K562 (cell line): ENCODE data around the gene UBE2B. TPM values are rescaled to one million over a fixed set of nuclear protein-coding genes. Genes with fewer than 3 reads are reported as not detected.

Experiments used
- GATAD2A ChIP-seq: fragments of 450-650 bp; IDR thresholded peaks from 2 replicates; pipeline ENCODE4 v1.6.1; 2017
- KLF16 ChIP-seq: IDR thresholded peaks from 2 replicates; pipeline ENCODE4 v1.6.1; 2016; ENCODE audit warnings: antibody characterized with exemption
- NFRKB ChIP-seq: fragments of 450-650 bp; IDR thresholded peaks from 2 replicates; pipeline ENCODE4 v1.6.1; 2016; ENCODE audit warnings: low read depth
- NR1H2 ChIP-seq: sonication (generic); formaldehyde crosslinking; IDR thresholded peaks from 2 replicates; pipeline ENCODE4 v1.4.0; 2020; ENCODE audit warnings: mild to moderate bottlenecking, missing genetic modification reagents
- NR2F6 ChIP-seq: fragments of 450-650 bp; formaldehyde crosslinking; IDR thresholded peaks from 2 replicates; pipeline ENCODE4 v1.4.0; 2020; ENCODE audit warnings: mild to moderate bottlenecking
- PCBP1 ChIP-seq: fragments of 200-400 bp; formaldehyde crosslinking; IDR thresholded peaks from 2 replicates; pipeline ENCODE4 v1.6.1; 2018; ENCODE audit warnings: mild to moderate bottlenecking, low read depth, low read length; ENCODE audit not compliant: poor library complexity, severe bottlenecking
- RCOR1 ChIP-seq, 2 experiments: IDR thresholded peaks; 2 replicates each; pipeline ENCODE4 v1.6.1; 2012; ENCODE audit warnings: low read depth in 2 of 2, low read length in 2 of 2, borderline replicate concordance in 1 of 2, improper control_type of control experiment in 1 of 2
- STAT5A ChIP-seq: IDR thresholded peaks from 2 replicates; pipeline ENCODE4 v1.6.1; 2012; ENCODE audit warnings: low read length, inconsistent platforms, borderline replicate concordance
- TBP ChIP-seq: optimal IDR thresholded peaks from 2 replicates; pipeline ENCODE3; 2011; ENCODE audit warnings: low read depth, low read length, improper control_type of control experiment
- ZBED1 ChIP-seq: IDR thresholded peaks from 2 replicates; pipeline ENCODE4 v1.6.1; 2014
- ZNF408 ChIP-seq: fragments of 250-450 bp; sonication (Bioruptor Pico); IDR thresholded peaks from 2 replicates; pipeline ENCODE4 v1.4.0; 2020; ENCODE audit warnings: low read depth, mild to moderate bottlenecking, moderate library complexity
- ZNF41 ChIP-seq: fragments of 250-450 bp; sonication (Bioruptor Pico); conservative IDR thresholded peaks from 2 replicates; pipeline ENCODE4 v1.4.0; 2020; ENCODE audit warnings: mild to moderate bottlenecking
- ZNF79 ChIP-seq: fragments of 250-450 bp; sonication (Bioruptor Pico); IDR thresholded peaks from 2 replicates; pipeline ENCODE4 v1.4.0; 2020; ENCODE audit warnings: low read depth, mild to moderate bottlenecking, moderate library complexity
- polyA plus RNA-seq, 8 experiments: library from polyadenylated mRNA; depleted of rRNA in 4 of 8; stranded (reverse) in 5 of 8; unstranded in 3 of 8; fragments of >200 nt; fragmentation: Nextera tagmentation in 2 of 8; fragmentation: Illumina TruSeq in 1 of 8; extraction: Ambion mirVana in 2 of 8; extraction: Trizol in 1 of 8; gene quantifications; 2 replicates each; pipeline versions ENCODE4 v1.2.1 to v1.2.3, GENCODE V29; 2011 to 2014; ENCODE audit warnings: inconsistent platforms in 1 of 8, missing spikeins in 1 of 8
- total RNA-seq, 7 experiments: library from RNA; depleted of rRNA in 6 of 7; stranded (reverse); fragments of >200 nt in 6 of 7; fragmentation: Illumina TruSeq in 2 of 7; extraction: Trizol in 2 of 7; gene quantifications; 2 replicates each; pipeline versions ENCODE4 v1.2.1 to v1.2.3, GENCODE V29; 2011 to 2021; ENCODE audit warnings: low replicate concordance in 1 of 7
- TF ChIP-seq, protein P1 (sequence below), 2 experiments: fragments of 450-650 bp in 1 of 2; sonication (generic) in 1 of 2; formaldehyde crosslinking in 1 of 2; IDR thresholded peaks in 1 of 2; conservative IDR thresholded peaks in 1 of 2; 2 replicates each; pipeline versions ENCODE4 v1.6.1 to v1.8.1; 2016 to 2023; ENCODE audit warnings: mild to moderate bottlenecking in 2 of 2, moderate library complexity in 2 of 2, inconsistent platforms in 1 of 2, missing genetic modification reagents in 1 of 2
- TF ChIP-seq, protein P2 (sequence below): fragments of 450-650 bp; IDR thresholded peaks from 2 replicates; pipeline ENCODE4 v1.6.1; 2016; ENCODE audit warnings: low read depth
- TF ChIP-seq, protein P3 (sequence below), 2 experiments: fragments of 200-800 bp in 1 of 2; sonication (Bioruptor generic) in 1 of 2; sonication (generic) in 1 of 2; formaldehyde crosslinking in 1 of 2; IDR thresholded peaks in 1 of 2; conservative IDR thresholded peaks in 1 of 2; 2 replicates each; pipeline versions ENCODE4 v1.5.0 to v1.6.1; 2016 to 2020; ENCODE audit warnings: missing compliant biosample characterization in 1 of 2, missing genetic modification characterization in 1 of 2, missing genetic modification reagents in 1 of 2

The UBE2B gene
- total and polyA plus RNA-seq, 9 of the 15 experiments (the other 6 are each of a cell fraction or from before 2014, with no cell fraction given): 13.1 to 198 (median 75.5) TPM

DNA sequence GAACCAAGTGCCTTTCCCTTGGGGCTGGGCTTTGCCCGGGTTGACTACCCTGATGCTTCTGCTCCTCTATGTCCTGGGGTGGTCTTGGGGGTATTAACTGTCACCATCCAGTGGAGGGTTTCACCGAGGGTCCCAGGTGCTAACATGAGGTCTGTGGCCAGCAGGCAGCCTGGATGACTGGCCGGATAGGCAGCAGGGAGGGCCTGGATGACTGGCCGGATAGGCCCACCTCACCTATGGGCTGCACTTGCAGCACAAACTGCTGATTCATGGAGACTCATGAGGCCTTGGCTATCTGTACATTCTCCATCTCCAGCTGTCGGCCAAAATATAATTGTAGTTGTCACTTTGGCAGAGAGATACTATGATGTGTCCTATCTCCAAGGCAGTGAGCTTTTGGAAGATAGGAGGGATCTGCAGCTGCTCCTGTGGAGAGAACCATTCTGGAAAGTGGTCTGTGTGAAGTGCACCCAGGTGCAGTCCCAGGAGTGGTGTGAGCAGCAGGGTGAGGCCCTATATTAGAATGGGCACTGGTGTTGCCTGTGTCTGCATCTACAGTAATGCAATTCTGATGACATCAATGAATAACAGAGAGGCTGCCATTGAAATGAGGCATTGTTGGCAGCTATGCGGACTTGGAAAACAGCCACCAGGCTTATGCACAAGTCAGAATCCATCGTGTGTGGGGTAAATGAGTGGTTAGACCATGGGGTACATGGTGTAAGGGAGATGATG lies 66.6 kb downstream of the UBE2B start (continued):
- TF ChIP-seq, protein P1, sequence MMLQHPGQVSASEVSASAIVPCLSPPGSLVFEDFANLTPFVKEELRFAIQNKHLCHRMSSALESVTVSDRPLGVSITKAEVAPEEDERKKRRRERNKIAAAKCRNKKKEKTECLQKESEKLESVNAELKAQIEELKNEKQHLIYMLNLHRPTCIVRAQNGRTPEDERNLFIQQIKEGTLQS (IDR thresholded peaks at IDR 0.05): peak; percentile 49; the same call in 1 of the 2 replicates
- TF ChIP-seq, protein P1 (CRISPR knock-in tag; conservative IDR thresholded peaks at IDR 0.05): 0 out of 2 replicates have a peak, but pooled peaks have one; percentile 47
- TF ChIP-seq, protein P2, sequence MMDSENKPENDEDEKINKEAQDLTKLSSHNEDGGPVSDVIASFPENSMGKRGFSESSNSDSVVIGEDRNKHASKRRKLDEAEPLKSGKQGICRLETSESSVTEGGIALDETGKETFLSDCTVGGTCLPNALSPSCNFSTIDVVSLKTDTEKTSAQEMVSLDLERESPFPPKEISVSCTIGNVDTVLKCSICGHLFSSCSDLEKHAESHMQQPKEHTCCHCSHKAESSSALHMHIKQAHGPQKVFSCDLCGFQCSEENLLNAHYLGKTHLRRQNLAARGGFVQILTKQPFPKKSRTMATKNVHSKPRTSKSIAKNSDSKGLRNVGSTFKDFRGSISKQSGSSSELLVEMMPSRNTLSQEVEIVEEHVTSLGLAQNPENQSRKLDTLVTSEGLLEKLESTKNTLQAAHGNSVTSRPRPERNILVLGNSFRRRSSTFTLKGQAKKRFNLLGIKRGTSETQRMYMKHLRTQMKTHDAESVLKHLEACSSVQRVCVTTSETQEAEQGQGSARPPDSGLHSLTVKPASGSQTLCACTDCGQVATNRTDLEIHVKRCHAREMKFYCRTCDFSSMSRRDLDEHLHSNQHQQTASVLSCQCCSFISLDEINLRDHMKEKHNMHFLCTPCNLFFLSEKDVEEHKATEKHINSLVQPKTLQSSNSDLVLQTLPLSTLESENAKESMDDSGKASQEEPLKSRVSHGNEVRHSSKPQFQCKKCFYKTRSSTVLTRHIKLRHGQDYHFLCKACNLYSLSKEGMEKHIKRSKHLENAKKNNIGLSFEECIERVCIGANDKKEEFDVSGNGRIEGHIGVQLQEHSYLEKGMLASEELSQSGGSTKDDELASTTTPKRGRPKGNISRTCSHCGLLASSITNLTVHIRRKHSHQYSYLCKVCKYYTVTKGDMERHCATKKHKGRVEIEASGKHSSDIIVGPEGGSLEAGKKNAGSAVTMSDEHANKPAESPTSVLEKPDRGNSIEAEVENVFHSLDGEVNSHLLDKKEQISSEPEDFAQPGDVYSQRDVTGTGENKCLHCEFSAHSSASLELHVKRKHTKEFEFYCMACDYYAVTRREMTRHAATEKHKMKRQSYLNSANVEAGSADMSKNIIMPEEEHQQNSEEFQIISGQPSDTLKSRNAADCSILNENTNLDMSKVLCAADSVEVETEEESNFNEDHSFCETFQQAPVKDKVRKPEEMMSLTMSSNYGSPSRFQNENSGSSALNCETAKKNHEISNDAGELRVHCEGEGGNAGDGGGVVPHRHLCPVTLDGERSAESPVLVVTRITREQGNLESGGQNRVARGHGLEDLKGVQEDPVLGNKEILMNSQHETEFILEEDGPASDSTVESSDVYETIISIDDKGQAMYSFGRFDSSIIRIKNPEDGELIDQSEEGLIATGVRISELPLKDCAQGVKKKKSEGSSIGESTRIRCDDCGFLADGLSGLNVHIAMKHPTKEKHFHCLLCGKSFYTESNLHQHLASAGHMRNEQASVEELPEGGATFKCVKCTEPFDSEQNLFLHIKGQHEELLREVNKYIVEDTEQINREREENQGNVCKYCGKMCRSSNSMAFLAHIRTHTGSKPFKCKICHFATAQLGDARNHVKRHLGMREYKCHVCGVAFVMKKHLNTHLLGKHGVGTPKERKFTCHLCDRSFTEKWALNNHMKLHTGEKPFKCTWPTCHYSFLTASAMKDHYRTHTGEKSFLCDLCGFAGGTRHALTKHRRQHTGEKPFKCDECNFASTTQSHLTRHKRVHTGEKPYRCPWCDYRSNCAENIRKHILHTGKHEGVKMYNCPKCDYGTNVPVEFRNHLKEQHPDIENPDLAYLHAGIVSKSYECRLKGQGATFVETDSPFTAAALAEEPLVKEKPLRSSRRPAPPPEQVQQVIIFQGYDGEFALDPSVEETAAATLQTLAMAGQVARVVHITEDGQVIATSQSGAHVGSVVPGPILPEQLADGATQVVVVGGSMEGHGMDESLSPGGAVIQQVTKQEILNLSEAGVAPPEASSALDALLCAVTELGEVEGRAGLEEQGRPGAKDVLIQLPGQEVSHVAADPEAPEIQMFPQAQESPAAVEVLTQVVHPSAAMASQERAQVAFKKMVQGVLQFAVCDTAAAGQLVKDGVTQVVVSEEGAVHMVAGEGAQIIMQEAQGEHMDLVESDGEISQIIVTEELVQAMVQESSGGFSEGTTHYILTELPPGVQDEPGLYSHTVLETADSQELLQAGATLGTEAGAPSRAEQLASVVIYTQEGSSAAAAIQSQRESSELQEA: no peak
- TF ChIP-seq GATAD2A (no peak), ZNF408 (no peak), ZNF41 (CRISPR knock-in tag) (no peak), KLF16 (peak; percentile 89), TBP (peak; percentile 12), ZBED1 (0 out of 2 replicates have a peak, but pooled peaks have one; percentile 43), RCOR1 (IDR thresholded peaks at IDR 0.05; ENCODE audit: borderline replicate concordance in 1 of 2, low read depth in 2 of 2, low read length in 2 of 2) (peak in 1 of 2 experiments; percentile 96; a peak in 2 of 4 replicates), PCBP1 (no peak), STAT5A (peak; percentile 83), NR1H2 (CRISPR knock-in tag) (peak; percentile 40; the same call in 1 of the 2 replicates), NR2F6 (no peak), ZNF79 (no peak), NFRKB (no peak)
- TF ChIP-seq, protein P3, sequence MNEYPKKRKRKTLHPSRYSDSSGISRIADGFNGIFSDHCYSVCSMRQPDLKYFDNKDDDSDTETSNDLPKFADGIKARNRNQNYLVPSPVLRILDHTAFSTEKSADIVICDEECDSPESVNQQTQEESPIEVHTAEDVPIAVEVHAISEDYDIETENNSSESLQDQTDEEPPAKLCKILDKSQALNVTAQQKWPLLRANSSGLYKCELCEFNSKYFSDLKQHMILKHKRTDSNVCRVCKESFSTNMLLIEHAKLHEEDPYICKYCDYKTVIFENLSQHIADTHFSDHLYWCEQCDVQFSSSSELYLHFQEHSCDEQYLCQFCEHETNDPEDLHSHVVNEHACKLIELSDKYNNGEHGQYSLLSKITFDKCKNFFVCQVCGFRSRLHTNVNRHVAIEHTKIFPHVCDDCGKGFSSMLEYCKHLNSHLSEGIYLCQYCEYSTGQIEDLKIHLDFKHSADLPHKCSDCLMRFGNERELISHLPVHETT (CRISPR knock-in tag; conservative IDR thresholded peaks at IDR 0.05 in 1 of 2, IDR thresholded peaks at IDR 0.05 in 1 of 2): peak in 1 of 2 experiments; percentile 78; a peak in 2 of 4 replicates
